ENCODE results near the gene HEXIM2. TPM values are rescaled to one million over a fixed set of nuclear protein-coding genes. Genes with fewer than 3 reads are reported as not detected.

The HEXIM2 gene
- total and polyA plus RNA-seq, 2 of the 13 experiments (the other 11 are each of a cell fraction or from before 2014, with no cell fraction given) = 27.1 to 32.4 TPM

- no peak for TF ChIP-seq PRPF4 (IDR thresholded peaks at IDR 0.05; ENCODE audit: low read depth, low read length, poor library complexity, severe bottlenecking)
- no peak for TF ChIP-seq PBX3 (CRISPR knock-in tag; IDR thresholded peaks at IDR 0.05; ENCODE audit: borderline replicate concordance)
- TF ChIP-seq, protein P1, sequence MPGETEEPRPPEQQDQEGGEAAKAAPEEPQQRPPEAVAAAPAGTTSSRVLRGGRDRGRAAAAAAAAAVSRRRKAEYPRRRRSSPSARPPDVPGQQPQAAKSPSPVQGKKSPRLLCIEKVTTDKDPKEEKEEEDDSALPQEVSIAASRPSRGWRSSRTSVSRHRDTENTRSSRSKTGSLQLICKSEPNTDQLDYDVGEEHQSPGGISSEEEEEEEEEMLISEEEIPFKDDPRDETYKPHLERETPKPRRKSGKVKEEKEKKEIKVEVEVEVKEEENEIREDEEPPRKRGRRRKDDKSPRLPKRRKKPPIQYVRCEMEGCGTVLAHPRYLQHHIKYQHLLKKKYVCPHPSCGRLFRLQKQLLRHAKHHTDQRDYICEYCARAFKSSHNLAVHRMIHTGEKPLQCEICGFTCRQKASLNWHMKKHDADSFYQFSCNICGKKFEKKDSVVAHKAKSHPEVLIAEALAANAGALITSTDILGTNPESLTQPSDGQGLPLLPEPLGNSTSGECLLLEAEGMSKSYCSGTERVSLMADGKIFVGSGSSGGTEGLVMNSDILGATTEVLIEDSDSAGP (CRISPR knock-in tag; IDR thresholded peaks at IDR 0.05; ENCODE audit: borderline replicate concordance) = peak; percentile 65; the same call in 1 of the 2 replicates
- TF ChIP-seq SP2 (CRISPR knock-in tag; IDR thresholded peaks at IDR 0.05) = no peak
- TF ChIP-seq RFX5 (IDR thresholded peaks at IDR 0.05; ENCODE audit: low read depth, low read length) = no peak
- 0 out of 2 replicates have a peak, but pooled peaks have one; percentile 36 for TF ChIP-seq ZNF33B (CRISPR knock-in tag; IDR thresholded peaks at IDR 0.05)
- peak; percentile 41; the same call in 1 of the 2 replicates for TF ChIP-seq MYC (CRISPR knock-in tag; IDR thresholded peaks at IDR 0.05; ENCODE audit: borderline replicate concordance)
- TF ChIP-seq TP53 (CRISPR knock-in tag; conservative IDR thresholded peaks at IDR 0.05) = no peak
- TF ChIP-seq, protein P2, sequence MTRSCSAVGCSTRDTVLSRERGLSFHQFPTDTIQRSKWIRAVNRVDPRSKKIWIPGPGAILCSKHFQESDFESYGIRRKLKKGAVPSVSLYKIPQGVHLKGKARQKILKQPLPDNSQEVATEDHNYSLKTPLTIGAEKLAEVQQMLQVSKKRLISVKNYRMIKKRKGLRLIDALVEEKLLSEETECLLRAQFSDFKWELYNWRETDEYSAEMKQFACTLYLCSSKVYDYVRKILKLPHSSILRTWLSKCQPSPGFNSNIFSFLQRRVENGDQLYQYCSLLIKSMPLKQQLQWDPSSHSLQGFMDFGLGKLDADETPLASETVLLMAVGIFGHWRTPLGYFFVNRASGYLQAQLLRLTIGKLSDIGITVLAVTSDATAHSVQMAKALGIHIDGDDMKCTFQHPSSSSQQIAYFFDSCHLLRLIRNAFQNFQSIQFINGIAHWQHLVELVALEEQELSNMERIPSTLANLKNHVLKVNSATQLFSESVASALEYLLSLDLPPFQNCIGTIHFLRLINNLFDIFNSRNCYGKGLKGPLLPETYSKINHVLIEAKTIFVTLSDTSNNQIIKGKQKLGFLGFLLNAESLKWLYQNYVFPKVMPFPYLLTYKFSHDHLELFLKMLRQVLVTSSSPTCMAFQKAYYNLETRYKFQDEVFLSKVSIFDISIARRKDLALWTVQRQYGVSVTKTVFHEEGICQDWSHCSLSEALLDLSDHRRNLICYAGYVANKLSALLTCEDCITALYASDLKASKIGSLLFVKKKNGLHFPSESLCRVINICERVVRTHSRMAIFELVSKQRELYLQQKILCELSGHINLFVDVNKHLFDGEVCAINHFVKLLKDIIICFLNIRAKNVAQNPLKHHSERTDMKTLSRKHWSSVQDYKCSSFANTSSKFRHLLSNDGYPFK (CRISPR knock-in tag; IDR thresholded peaks at IDR 0.05; ENCODE audit: borderline replicate concordance) = peak; percentile 40; the same call in 1 of the 2 replicates
- TF ChIP-seq GMEB2 (CRISPR knock-in tag; IDR thresholded peaks at IDR 0.05; ENCODE audit: low read depth) = no peak
- peak; percentile 36; the same call in 1 of the 2 replicates for TF ChIP-seq REPIN1 (CRISPR knock-in tag; IDR thresholded peaks at IDR 0.05; ENCODE audit: borderline replicate concordance, low read depth)
- no peak for TF ChIP-seq ADNP (CRISPR knock-in tag; IDR thresholded peaks at IDR 0.05)
- no peak for TF ChIP-seq DR1 (CRISPR knock-in tag; IDR thresholded peaks at IDR 0.05)
- TF ChIP-seq, protein P3, sequence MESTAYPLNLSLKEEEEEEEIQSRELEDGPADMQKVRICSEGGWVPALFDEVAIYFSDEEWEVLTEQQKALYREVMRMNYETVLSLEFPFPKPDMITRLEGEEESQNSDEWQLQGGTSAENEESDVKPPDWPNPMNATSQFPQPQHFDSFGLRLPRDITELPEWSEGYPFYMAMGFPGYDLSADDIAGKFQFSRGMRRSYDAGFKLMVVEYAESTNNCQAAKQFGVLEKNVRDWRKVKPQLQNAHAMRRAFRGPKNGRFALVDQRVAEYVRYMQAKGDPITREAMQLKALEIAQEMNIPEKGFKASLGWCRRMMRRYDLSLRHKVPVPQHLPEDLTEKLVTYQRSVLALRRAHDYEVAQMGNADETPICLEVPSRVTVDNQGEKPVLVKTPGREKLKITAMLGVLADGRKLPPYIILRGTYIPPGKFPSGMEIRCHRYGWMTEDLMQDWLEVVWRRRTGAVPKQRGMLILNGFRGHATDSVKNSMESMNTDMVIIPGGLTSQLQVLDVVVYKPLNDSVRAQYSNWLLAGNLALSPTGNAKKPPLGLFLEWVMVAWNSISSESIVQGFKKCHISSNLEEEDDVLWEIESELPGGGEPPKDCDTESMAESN (CRISPR knock-in tag; conservative IDR thresholded peaks at IDR 0.05) = peak; percentile 82; the same call in 1 of the 2 replicates
- TF ChIP-seq CCAR2 (optimal IDR thresholded peaks at IDR 0.05; ENCODE audit: low read depth, low read length) = no peak
- TF ChIP-seq XBP1 (CRISPR knock-in tag; IDR thresholded peaks at IDR 0.05) = no peak
Observed at GRCh38 chr17:45149669-45150664, 11.7 kb upstream of the HEXIM2 start (continued).
